ENCODE data around the gene SCG3.

The SCG3 gene

GRCh38 chr15:51751697-51752683, 70.7 kb downstream of the SCG3 start:
- no peak for TF ChIP-seq CTCF (IDR thresholded peaks at IDR 0.05; ENCODE audit: low read depth, low read length)
- peak overlapping the region; percentile 66 for H3K4me3 ChIP-seq (ENCODE audit: low read depth, low read length)

GRCh38 chr15:51752888-51753287, 71.6 kb downstream of the SCG3 start:
- no peak overlapping the region for H3K4me3 ChIP-seq (ENCODE audit: low read depth, low read length)
- TF ChIP-seq CTCF (IDR thresholded peaks at IDR 0.05; ENCODE audit: low read depth, low read length): no peak

GRCh38 chr15:51754267-51754666, 73.0 kb downstream of the SCG3 start:
- TF ChIP-seq CTCF (IDR thresholded peaks at IDR 0.05; ENCODE audit: low read depth, low read length): no peak
- no peak overlapping the region for H3K4me3 ChIP-seq (ENCODE audit: low read depth, low read length)

GRCh38 chr15:51755790-51756189, 74.5 kb downstream of the SCG3 start:
- no peak overlapping the region for H3K4me3 ChIP-seq (ENCODE audit: low read depth, low read length)
- no peak for TF ChIP-seq CTCF (IDR thresholded peaks at IDR 0.05; ENCODE audit: low read depth, low read length)

- H3K4me3 ChIP-seq (ENCODE audit: low read depth, low read length): no peak overlapping the region
- TF ChIP-seq CTCF (IDR thresholded peaks at IDR 0.05; ENCODE audit: low read depth, low read length): no peak
Measured at GRCh38 chr15:51756482-51756881, 75.2 kb downstream of the SCG3 start.

GRCh38 chr15:51757450-51757849, 76.1 kb downstream of the SCG3 start:
- TF ChIP-seq CTCF (IDR thresholded peaks at IDR 0.05; ENCODE audit: low read depth, low read length): no peak
- H3K4me3 ChIP-seq (ENCODE audit: low read depth, low read length): no peak overlapping the region

GRCh38 chr15:51758645-51759044, 77.3 kb downstream of the SCG3 start:
- TF ChIP-seq CTCF (IDR thresholded peaks at IDR 0.05; ENCODE audit: low read depth, low read length): no peak

More at GRCh38 chr15:51758645-51759044, 77.3 kb downstream of the SCG3 start:
- no peak overlapping the region for H3K4me3 ChIP-seq (ENCODE audit: low read depth, low read length)
